GM12865 (cell line): Measurements from ENCODE around the gene ZNF17.

ENCODE experiments used
- DNase-seq: peaks from one replicate; pipeline ENCODE4 v3.0.0; 2010; ENCODE audit warnings: low read depth
- H3K4me3 ChIP-seq: 2 replicates; pipeline ENCODE4 v1.5.1; 2011; ENCODE audit warnings: mild to moderate bottlenecking, low read depth, low read length, control low read depth
- TF ChIP-seq, protein P1 (sequence below): IDR thresholded peaks from 2 replicates; pipeline ENCODE4 v1.5.1; 2011; ENCODE audit warnings: low read length, control low read depth, low read depth, inconsistent platforms; ENCODE audit not compliant: insufficient read depth; ENCODE audit errors: missing control alignments

Gene ZNF17

DNA sequence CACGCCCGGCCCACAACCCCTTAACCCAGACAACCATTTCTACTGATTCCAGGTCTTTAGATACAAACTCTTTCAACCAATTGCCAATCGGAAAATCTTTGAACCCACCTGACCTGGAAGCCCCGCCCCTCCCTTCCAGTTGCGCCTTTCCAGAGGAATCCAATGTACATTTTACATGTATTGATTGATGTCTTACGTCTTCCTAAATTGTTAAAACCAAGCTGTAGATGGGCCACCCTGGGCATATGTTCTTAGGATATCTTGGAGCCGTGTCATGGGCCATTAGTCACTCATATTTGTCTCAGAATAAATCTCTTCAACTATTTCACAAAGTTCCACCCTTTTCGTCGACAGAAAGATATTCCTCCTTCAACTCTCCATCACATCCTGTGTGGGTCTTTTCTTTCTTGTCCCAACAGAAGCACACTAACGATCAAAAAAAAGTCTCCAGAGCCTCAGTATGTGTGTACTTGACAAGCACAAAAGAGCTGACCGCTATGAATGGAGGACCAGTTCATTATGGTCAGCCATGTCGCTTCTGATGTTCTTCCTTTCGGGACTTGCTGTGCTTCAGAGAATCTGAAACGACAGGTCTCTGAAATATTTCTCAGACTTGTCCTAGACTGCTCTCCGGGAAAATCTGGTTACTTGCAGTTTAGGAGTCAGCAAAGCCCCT lies 23.6 kb downstream of the ZNF17 start:
- peak overlapping the region; percentile 54 for H3K4me3 ChIP-seq
- TF ChIP-seq, protein P1, sequence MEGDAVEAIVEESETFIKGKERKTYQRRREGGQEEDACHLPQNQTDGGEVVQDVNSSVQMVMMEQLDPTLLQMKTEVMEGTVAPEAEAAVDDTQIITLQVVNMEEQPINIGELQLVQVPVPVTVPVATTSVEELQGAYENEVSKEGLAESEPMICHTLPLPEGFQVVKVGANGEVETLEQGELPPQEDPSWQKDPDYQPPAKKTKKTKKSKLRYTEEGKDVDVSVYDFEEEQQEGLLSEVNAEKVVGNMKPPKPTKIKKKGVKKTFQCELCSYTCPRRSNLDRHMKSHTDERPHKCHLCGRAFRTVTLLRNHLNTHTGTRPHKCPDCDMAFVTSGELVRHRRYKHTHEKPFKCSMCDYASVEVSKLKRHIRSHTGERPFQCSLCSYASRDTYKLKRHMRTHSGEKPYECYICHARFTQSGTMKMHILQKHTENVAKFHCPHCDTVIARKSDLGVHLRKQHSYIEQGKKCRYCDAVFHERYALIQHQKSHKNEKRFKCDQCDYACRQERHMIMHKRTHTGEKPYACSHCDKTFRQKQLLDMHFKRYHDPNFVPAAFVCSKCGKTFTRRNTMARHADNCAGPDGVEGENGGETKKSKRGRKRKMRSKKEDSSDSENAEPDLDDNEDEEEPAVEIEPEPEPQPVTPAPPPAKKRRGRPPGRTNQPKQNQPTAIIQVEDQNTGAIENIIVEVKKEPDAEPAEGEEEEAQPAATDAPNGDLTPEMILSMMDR: no peak
- DNase-seq: no peak

GRCh38 chr19:57435062-57435978 lies 24.4 kb downstream of the ZNF17 start, which contains the start of gene ZNF749:
TSS of gene ZNF749 (plus strand) at chr19:57435325. CDS start at chr19:57435579, 254 bp downstream.
- TF ChIP-seq, protein P1: no peak
- DNase-seq: peak; percentile 98
- H3K4me3 ChIP-seq: peak within 1 kb of the TSS; percentile 93

DNA sequence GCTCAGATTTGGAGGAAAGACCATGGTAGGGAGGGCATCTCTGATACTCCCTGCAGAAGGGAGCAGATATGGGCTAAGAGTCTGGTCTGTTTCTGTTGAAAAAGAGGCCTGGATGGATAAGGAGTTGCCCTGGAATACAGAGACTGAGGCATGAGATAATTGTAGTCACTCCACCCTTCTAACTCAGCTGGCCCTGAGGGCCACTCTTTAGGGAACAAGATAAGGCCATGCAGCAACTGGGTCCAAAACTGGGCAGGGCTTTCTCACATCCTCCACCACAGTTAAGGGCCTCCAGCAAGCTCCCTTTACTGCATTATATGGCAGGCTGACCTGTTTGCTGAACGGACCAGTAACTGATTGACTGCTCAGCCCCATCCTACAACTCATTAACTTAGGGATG lies 25.5 kb downstream of the ZNF17 start:
- peak overlapping the region; percentile 93 for H3K4me3 ChIP-seq
- TF ChIP-seq, protein P1: no peak
- no peak for DNase-seq

- TF ChIP-seq, protein P1: no peak
- no peak overlapping the region for H3K4me3 ChIP-seq
- no peak for DNase-seq
Observed at GRCh38 chr19:57437931-57438330, 27.0 kb downstream of the ZNF17 start.

DNA sequence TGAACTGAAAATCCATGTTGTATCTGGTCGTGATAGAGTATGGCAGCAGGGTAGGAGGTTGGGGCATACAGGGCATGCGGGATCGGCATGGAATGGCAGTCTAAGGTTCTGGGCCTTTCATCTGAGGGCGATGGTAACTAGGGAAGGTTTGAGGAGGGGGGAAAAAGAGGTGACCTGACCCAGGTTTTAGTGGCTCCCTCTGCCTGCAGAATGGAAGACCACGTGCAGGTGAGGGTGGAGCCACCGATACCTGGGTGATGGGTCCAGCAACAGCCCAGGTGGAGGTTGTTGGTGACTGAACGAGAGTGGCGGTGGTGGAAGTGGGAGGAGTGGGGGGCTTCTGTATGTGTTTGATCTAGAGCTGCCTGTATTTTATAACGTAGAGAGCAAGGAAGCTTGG lies 28.0 kb downstream of the ZNF17 start:
- TF ChIP-seq, protein P1: no peak
- H3K4me3 ChIP-seq: no peak overlapping the region
- DNase-seq: no peak

- no peak for DNase-seq
- TF ChIP-seq, protein P1: no peak
- no peak overlapping the region for H3K4me3 ChIP-seq
Observed at GRCh38 chr19:57441979-57442752, 31.2 kb downstream of the ZNF17 start.
